Measurements from ENCODE around the gene FGD3.

The FGD3 gene

DNA sequence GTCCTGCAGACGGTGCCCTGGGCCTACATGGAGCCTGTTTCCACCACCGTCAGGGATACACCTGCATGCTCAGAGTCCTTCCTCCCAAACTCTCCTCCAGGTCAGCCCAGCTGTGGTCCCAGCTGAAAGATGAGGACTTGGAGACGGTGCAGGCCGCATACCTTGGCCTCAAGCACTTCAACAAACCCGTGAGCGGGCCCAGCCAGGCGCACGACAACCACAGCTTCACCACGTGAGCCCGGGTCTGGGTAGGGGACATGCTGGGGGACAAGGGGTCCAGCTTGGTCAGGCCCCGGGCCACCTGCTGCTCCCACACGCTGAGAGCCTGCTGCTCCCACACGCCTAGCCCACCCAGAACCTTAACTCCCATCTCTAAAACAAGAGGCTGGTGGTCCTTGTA lies 132.0 kb downstream of the FGD3 start:
- DNase-seq: no peak

DNA sequence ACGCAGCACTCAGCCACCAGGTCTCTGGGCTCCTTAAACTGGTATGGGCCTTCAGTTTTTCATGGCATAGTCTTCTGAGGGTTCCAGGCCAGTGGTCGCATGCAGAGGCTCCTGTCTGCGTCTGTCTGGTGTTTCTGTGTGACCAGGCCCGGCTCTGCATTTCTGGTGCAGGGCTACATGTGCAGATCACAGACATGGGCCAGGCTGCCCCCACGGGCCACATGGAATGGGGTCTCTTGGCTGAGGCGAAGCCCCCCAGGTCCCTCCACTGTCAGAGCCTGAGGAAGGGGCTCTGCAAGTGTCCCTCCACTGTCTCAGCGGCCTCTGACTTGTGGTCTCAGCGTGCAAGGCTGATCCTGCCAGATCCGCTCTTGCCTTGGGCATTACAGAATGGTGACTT lies 133.1 kb downstream of the FGD3 start:
- DNase-seq: no peak

DNA sequence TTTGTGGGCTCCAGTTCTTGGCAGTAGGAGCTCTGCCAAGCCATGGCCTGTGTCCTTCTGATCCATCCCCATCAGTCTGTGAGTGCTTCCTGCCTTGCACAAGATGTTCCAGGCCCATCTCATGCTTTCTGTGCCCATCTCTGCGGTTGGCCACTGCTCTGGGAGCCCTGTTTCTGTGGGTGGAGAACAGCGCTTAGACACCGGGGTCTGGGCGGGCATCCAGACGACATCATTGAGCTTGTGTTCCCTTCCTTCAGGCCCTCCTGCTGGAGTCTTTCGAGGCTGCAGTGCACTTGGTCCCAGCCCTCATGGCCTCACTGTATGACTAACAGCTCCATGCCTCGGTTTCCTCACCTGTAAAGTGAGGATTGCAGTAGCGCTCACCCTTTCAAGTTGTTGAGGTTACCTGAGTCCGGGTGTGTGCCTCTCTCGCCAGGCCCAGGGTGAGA lies 133.8 kb downstream of the FGD3 start:
- DNase-seq: no peak

DNA sequence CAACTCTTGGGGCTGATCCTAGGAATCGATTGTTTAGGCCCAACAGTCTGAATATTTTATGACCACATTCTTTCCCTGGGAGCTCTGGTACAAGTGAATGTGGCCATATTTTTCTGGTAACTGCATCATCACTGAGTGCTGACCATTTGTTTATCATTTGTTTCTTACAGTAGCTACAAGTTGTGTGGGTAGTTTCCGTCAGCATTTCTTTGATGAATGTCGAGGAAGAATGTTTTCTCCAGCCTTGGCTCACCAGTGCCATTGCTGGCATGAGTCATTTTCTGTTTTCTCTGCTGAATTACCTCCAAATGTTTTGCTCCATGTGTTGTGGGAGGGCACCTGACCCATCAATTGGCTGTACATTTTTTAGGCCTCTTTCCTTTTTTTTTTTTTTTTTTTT lies 134.6 kb downstream of the FGD3 start:
- no peak for DNase-seq

DNA sequence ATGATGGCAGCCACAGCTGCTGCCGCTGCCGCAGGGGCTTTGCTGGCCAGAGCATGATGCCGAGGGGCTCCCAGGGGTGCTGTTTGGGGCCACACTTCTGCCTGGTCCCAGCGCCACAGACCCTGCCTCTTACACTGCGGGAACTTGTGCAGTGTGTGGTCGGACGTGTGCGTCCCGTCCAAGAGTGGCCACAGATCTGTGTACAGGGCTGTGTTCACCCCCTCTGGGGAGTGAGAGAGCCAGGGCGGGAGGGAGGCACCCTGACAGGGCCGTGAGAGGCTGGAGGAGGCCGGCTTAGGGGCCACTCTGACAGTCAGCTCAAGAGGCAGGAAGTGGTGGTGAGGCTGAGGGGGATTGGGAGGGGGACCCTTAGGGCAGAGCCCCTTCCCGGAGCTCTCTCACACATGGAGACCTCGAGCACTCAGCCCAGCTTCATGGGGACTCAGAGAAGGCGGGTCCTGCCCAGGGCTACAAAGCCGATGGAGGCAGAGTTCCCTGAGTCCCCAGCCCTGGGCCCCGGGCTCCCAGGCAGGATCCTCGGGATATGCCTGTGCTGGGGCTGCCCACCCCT lies 135.6 kb downstream of the FGD3 start:
- peak in 1 of 5 donors; percentile 33 for DNase-seq

DNA sequence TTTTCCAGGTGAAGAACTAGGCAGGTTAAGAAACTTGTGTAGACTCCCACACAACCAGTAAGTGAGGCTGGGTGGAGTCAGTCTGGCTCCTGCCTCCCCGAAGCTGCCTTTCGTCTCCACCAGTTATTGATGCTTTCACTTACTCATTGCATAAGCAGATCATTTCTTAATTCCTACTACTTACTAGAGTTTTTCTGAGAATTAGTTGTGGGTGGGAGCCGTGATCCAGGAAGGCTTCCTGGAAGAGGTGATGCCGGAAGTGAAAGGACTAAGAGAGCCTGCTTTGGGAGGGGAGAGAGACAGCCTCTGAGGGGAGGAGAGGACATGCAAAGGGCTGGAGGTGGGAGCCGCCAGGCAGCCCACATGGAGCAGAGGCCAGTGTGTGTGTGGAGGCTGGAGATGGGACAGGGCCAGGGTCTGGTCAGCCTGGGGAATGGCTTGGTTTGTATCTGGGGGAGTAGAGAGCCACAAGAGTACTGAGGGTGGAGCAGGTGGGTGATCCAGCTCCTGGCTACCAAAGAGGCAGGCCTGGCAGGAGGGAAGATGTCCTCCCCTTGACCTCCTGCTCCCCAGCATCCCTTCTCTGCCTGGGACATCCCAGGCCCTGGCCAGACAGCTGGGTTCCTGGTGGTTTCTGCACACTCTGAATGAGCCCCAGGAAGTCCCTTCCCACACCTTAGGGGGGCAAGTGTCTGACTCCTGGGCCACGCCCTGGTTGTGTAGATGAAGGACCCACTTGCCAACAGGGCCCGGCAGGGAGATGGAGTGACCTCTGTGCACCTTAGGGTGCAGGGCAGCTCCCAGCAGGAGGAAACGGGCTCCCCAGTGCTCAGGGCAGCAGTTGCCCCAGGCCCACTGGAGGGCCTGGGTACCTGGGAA lies 136.5 kb downstream of the FGD3 start:
- DNase-seq: peak in 1 of 5 donors; percentile 88

DNA sequence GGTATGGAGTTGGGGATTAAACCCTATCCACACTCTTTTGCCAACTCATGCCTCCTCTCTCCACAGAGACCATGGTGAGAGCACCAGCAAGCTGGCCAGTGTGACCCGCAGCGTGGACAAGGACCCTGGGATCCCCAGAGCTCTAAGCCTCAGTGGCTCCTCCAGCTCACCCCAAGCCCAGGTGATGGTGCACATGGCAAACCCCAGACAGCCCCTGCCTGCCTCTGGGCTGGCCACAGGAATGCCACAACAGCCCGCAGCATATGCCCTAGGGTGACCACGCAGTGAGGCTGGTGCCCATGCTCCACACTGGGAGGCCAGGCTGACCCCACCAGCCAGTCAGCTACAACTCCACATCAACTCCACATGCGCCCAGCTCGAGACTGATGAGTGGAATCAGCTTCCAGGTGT lies 137.2 kb downstream of the FGD3 start:
- DNase-seq: no peak

DNA sequence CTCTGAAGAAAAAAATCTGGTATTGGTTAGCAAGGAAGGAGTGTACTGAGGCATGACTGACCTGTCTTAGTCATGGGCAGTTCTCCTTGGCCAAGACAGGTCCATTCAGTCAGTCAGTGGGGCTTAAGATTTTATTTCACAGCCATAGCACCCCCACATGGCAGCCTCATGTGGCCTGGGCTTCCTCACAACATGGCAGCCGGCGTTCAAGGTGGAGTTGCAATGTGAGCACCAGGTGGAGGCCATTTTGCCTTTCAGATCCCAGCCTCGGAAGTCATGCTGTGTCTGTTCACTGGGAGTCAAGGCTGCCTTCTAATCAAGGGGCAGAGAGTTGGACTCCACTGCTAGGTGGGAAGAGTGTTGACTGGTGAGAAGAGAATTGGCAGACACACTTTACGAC lies 138.4 kb downstream of the FGD3 start:
- no peak for DNase-seq

Data from T-helper 1 cell (primary cell).